ENCODE data around the gene ATXN1L. TPM values are rescaled to one million over a fixed set of nuclear protein-coding genes. Genes with fewer than 3 reads are reported as not detected.

Gene ATXN1L
- total and polyA plus RNA-seq, 5 donors = 8.7 to 20.1 (median 16.4) TPM

GRCh38 chr16:71873199-71873598 is 27.4 kb downstream of the ATXN1L start:
- ATAC-seq = no peak
- Histone ChIP-seq H3K4me3 (ENCODE audit: low read length) (no peak overlapping the region), H3K27me3 (ENCODE audit: control insufficient read depth, insufficient read depth) (no peaks in the 10 kb centered on the region), H3K4me1 (ENCODE audit: control insufficient read depth, insufficient read depth, low read length) (no peaks in the 10 kb centered on the region), H3K9me3 (ENCODE audit: control insufficient read depth, low read length) (no peaks in the 10 kb centered on the region), H3K27ac (ENCODE audit: low read length) (no peak overlapping the region)
- WGBS = 85% methylated on average over 4 of the region's 4 CpGs
- DNase-seq = no peak
- intact Hi-C loops (cut with DNase I) = no loop called here

GRCh38 chr16:71878911-71879310 is 33.1 kb downstream of the ATXN1L start:
- Histone ChIP-seq H3K27ac (ENCODE audit: low read length) (no peak overlapping the region), H3K4me1 (ENCODE audit: control insufficient read depth, insufficient read depth, low read length) (no peaks in the 10 kb centered on the region), H3K9me3 (ENCODE audit: control insufficient read depth, low read length) (no peaks in the 10 kb centered on the region), H3K27me3 (ENCODE audit: control insufficient read depth, insufficient read depth) (no peaks in the 10 kb centered on the region), H3K4me3 (ENCODE audit: low read length) (no peak overlapping the region)
- 57% methylated on average over 4 of the region's 4 CpGs for WGBS
- no peak for ATAC-seq
- no peak for DNase-seq
- intact Hi-C loops (cut with DNase I) = no loop called here

DNA sequence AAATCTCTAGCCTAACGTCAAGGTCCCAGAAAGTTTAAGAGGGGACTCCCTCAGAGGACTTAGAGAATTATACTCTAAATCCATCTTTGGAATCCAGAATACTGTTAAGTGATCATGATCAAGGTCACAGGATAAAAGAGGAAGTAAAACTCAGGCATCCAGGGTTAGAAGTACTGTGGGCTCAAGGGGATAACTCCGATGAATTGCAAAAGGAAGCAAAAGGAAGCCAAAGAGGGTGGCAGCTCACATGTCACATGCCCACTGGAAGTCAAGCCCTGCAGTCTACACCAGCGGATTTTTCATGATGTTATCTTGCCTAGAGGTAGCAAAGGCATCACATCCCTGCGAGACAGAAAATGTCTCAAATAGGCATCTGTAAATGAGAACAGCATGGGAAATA is 34.4 kb downstream of the ATXN1L start:
- no peaks in the 10 kb centered on the region for H3K4me1 ChIP-seq (ENCODE audit: control insufficient read depth, insufficient read depth, low read length)
- H3K27me3 ChIP-seq (ENCODE audit: control insufficient read depth, insufficient read depth) = no peaks in the 10 kb centered on the region
- WGBS = 75% methylated on average over 4 of the region's 4 CpGs
- ATAC-seq = no peak
- intact Hi-C loops (cut with DNase I) = loop anchor here in 2 of 4 donors (10.0 kb wide), 2 partner anchors 65 to 85 kb away; no protein-coding TSS in a partner anchor
- no peak overlapping the region for H3K4me3 ChIP-seq (ENCODE audit: low read length)
- peak in 1 of 3 donors; percentile 18 for DNase-seq
- no peak overlapping the region for H3K27ac ChIP-seq (ENCODE audit: low read length)
- H3K9me3 ChIP-seq (ENCODE audit: control insufficient read depth, low read length) = no peaks in the 10 kb centered on the region

DNA sequence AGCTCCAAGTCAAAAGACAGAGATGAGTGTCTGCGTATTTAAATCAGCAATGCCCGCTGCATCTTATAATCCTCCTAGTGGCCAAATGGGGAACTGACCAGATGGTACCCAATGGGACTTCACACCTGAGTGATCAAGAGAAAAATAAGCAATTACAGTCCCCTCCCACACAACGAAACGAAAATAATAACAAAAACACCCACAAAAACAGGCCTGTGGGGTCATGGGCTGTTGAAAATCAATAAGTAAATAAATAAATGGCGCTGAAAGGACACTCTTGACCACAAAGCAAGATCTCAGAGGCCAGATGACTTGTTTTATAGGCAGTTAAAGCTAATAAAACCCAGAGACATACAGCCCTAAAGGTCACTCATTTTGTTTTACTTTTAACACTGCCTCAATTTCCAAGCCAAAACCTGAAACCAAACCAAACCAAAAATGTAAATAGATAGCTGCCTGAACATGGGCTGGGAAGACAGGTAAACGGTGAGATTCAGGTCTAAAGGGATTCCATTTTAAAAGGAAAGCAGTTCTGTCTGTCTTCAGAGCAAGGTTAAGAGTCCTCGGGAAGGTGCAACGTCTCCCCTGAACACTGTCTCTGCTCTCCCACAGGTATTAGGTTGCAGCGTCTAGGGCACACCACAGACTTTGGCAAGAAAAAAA is 36.9 kb downstream of the ATXN1L start:
- intact Hi-C loops (cut with DNase I) = loop anchor here in 2 of 4 donors (10.0 kb wide), 2 partner anchors 62 to 82 kb away; no protein-coding TSS in a partner anchor
- ATAC-seq (peak; percentile 20 to 51), DNase-seq (peak in 1 of 3 donors; percentile 66)

GRCh38 chr16:71883168-71883848 is 37.5 kb downstream of the ATXN1L start:
- DNase-seq (peak; percentile 53 to 80 (median 77)), ATAC-seq (peak; percentile 65)
- H3K27ac ChIP-seq (ENCODE audit: low read length) = peak overlapping the region; percentile 89
- peak overlapping the region; percentile 70 for H3K4me3 ChIP-seq (ENCODE audit: low read length)
- intact Hi-C loops (cut with DNase I) = loop anchor here in 2 of 4 donors (10.0 kb wide), 2 partner anchors 61 to 81 kb away; no protein-coding TSS in a partner anchor
- H3K27me3 ChIP-seq (ENCODE audit: control insufficient read depth, insufficient read depth) = no peaks in the 10 kb centered on the region
- no peaks in the 10 kb centered on the region for H3K9me3 ChIP-seq (ENCODE audit: control insufficient read depth, low read length)
- WGBS = 1% methylated on average over 46 of the region's 46 CpGs
- H3K4me1 ChIP-seq (ENCODE audit: control insufficient read depth, insufficient read depth, low read length) = no peaks in the 10 kb centered on the region

More for the DNA sequence above, 36.9 kb downstream of the ATXN1L start:
- H3K9me3 ChIP-seq (ENCODE audit: control insufficient read depth, low read length) = no peaks in the 10 kb centered on the region
- no peaks in the 10 kb centered on the region for H3K27me3 ChIP-seq (ENCODE audit: control insufficient read depth, insufficient read depth)
- 9% methylated on average over 9 of the region's 9 CpGs for WGBS
- peak overlapping the region; percentile 18 for H3K27ac ChIP-seq (ENCODE audit: low read length)
- no peaks in the 10 kb centered on the region for H3K4me1 ChIP-seq (ENCODE audit: control insufficient read depth, insufficient read depth, low read length)
- H3K4me3 ChIP-seq (ENCODE audit: low read length) = peak overlapping the region; percentile 70

DNA sequence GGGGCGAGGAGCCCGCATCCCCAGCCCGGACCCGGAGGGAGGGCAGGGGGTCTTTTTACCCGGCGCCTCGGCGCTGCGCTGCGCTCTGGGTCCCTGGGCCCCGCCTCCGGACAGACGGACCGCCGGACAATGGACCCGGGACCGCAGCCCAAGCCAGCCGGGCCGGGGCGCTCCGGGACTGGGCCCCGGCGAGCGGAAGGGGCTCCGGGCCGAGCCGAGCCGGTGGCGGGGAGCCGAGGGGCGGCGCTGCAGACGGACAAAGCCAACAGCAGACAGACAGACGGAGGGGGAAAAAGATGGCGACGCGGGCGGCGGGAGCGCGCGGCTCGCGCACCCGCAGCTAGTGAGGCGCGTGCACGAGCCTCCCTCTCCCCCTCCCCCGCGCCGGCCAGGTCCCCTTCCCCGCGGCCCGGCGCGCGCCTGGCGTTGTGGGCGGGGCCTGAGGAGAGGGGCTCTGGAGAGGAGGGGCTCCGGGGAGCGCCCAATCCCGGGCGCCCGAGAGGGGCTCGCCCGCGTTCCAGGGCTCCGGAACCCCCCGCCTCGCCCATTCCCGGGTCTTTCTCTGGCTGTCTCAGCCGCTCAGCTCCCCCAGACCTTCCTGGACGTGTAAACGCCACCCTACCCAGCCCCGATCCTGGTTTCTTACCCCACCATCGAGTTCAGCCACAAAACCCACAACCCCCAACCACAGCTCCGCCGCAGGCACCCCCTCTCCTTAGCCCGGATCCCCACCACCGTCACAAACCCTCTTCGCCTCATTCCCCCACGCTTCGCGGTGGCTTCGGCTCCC is 38.3 kb downstream of the ATXN1L start, which contains the start of gene ZNF821:
Gene ZNF821, minus strand, starts transcription at position 334 of the 790 bp plus-strand sequence. CDS start 4,236 bp downstream, outside the sequence.
- DNase-seq = peak; percentile 83 to 93 (median 93)
- peak within 1 kb of the TSS; percentile 89 for H3K27ac ChIP-seq (ENCODE audit: low read length)
- peak within 1 kb of the TSS; percentile 70 for H3K4me3 ChIP-seq (ENCODE audit: low read length)
- intact Hi-C loops (cut with DNase I) = loop anchor here in 2 of 4 donors (10.0 kb wide), 2 partner anchors 61 to 81 kb away; no protein-coding TSS in a partner anchor
- no peaks in the 10 kb centered on the region for H3K27me3 ChIP-seq (ENCODE audit: control insufficient read depth, insufficient read depth)
- ATAC-seq = peak; percentile 94 to 96
- under 1% methylated on average over 80 of the region's 85 CpGs for WGBS
- no peaks in the 10 kb centered on the region for H3K9me3 ChIP-seq (ENCODE audit: control insufficient read depth, low read length)
- H3K4me1 ChIP-seq (ENCODE audit: control insufficient read depth, insufficient read depth, low read length) = no peaks in the 10 kb centered on the region

DNA sequence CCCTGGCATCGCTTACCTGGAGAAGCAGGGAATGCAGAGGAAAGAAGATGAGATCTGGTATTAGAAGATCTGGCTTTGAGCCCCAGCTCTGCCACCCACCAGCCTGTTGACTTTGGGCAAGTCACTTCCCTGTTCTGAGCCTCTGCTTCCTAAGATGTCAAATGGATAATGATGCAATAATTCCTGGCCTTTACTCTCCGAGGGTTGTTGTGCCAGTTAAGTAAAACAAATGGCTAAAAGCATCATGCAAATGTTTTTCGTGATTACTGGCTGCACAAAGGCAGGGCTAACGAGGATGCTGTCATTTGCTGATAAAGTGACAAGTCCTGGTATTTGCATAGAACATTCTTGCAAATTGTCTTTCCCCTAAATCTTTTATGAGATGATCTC is 39.5 kb downstream of the ATXN1L start:
- ATAC-seq (no peak), DNase-seq (no peak)
- no peak overlapping the region for H3K4me3 ChIP-seq (ENCODE audit: low read length)
- intact Hi-C loops (cut with DNase I) = loop anchor here in 2 of 4 donors (10.0 kb wide), 2 partner anchors 60 to 80 kb away; no protein-coding TSS in a partner anchor
- H3K4me1 ChIP-seq (ENCODE audit: control insufficient read depth, insufficient read depth, low read length) = no peaks in the 10 kb centered on the region
- WGBS = 40% methylated on average over 4 of the region's 4 CpGs
- no peaks in the 10 kb centered on the region for H3K9me3 ChIP-seq (ENCODE audit: control insufficient read depth, low read length)
- no peaks in the 10 kb centered on the region for H3K27me3 ChIP-seq (ENCODE audit: control insufficient read depth, insufficient read depth)
- H3K27ac ChIP-seq (ENCODE audit: low read length) = no peak overlapping the region

- Histone ChIP-seq H3K9me3 (ENCODE audit: control insufficient read depth, low read length) (no peaks in the 10 kb centered on the region), H3K27ac (ENCODE audit: low read length) (no peak overlapping the region), H3K4me3 (ENCODE audit: low read length) (no peak overlapping the region), H3K27me3 (ENCODE audit: control insufficient read depth, insufficient read depth) (no peaks in the 10 kb centered on the region), H3K4me1 (ENCODE audit: control insufficient read depth, insufficient read depth, low read length) (no peaks in the 10 kb centered on the region)
- no peak for ATAC-seq
- intact Hi-C loops (cut with DNase I) = loop anchor here in 2 of 4 donors (10.0 kb wide), 2 partner anchors 56 to 76 kb away; no protein-coding TSS in a partner anchor
- DNase-seq = no peak
- WGBS = 97% methylated on average over 3 of the region's 3 CpGs
Measured at GRCh38 chr16:71889147-71889546, 43.4 kb downstream of the ATXN1L start.

DNA sequence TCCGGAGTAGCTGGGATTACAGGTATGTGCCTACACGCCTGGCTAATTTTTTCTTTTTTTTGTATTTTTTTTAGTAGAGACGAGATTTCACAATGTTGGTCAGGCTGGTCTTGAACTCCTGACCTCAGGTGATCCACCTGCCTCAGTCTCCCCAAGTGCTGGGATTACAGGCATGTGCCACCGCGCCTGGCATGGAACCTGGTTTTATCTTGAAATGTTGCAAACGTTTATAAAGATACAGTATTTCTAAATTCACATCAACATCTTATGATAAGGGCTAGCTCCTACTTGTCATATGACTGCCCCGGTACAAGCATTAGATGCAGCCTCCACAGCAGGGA is 48.1 kb downstream of the ATXN1L start:
- intact Hi-C loops (cut with DNase I) = no loop called here
- H3K4me1 ChIP-seq (ENCODE audit: control insufficient read depth, insufficient read depth, low read length) = no peaks in the 10 kb centered on the region
- no peak for DNase-seq
- H3K27ac ChIP-seq (ENCODE audit: low read length) = peak overlapping the region; percentile 100
- no peak for ATAC-seq
- no peaks in the 10 kb centered on the region for H3K27me3 ChIP-seq (ENCODE audit: control insufficient read depth, insufficient read depth)
- H3K9me3 ChIP-seq (ENCODE audit: control insufficient read depth, low read length) = no peaks in the 10 kb centered on the region
- H3K4me3 ChIP-seq (ENCODE audit: low read length) = peak overlapping the region; percentile 90
- 46% methylated on average over 7 of the region's 7 CpGs for WGBS

GRCh38 chr16:71894229-71894920 is 48.6 kb downstream of the ATXN1L start:
- peak overlapping the region; percentile 100 for H3K27ac ChIP-seq (ENCODE audit: low read length)
- DNase-seq (peak in 2 of 3 donors; percentile 39 to 71), ATAC-seq (peak; percentile 4 to 28)
- H3K9me3 ChIP-seq (ENCODE audit: control insufficient read depth, low read length) = no peaks in the 10 kb centered on the region
- peak overlapping the region; percentile 90 for H3K4me3 ChIP-seq (ENCODE audit: low read length)
- no peaks in the 10 kb centered on the region for H3K4me1 ChIP-seq (ENCODE audit: control insufficient read depth, insufficient read depth, low read length)
- H3K27me3 ChIP-seq (ENCODE audit: control insufficient read depth, insufficient read depth) = no peaks in the 10 kb centered on the region
- under 1% methylated on average over 31 of the region's 31 CpGs for WGBS
- intact Hi-C loops (cut with DNase I) = no loop called here

All from right cardiac atrium (tissue), 5 donors.